GM10847 (cell line): ENCODE measurements around the gene DIAPH2.

Experiments
- POLR2A ChIP-seq: IDR thresholded peaks from 2 replicates; pipeline ENCODE4 v1.6.1; 2011; ENCODE audit not compliant: insufficient read length; ENCODE audit errors: extremely low read depth

Gene DIAPH2

GRCh38 chrX:97369947-97370346, 685.3 kb downstream of the DIAPH2 start:
- TF ChIP-seq POLR2A: no peak

GRCh38 chrX:97372001-97372766, 687.5 kb downstream of the DIAPH2 start:
- TF ChIP-seq POLR2A: no peak

GRCh38 chrX:97374266-97374665, 689.6 kb downstream of the DIAPH2 start:
- no peak for TF ChIP-seq POLR2A

GRCh38 chrX:97380200-97380599, 695.6 kb downstream of the DIAPH2 start:
- TF ChIP-seq POLR2A: no peak

- TF ChIP-seq POLR2A: no peak
These were observed 700.0 kb downstream of the DIAPH2 start for GRCh38 chrX:97384685-97385084.

GRCh38 chrX:97387004-97387403, 702.4 kb downstream of the DIAPH2 start:
- TF ChIP-seq POLR2A: no peak

GRCh38 chrX:97389761-97390192, 705.1 kb downstream of the DIAPH2 start:
- no peak for TF ChIP-seq POLR2A

- TF ChIP-seq POLR2A: no peak
These were observed 712.7 kb downstream of the DIAPH2 start for GRCh38 chrX:97397371-97397770.

GRCh38 chrX:97398030-97398551, 713.4 kb downstream of the DIAPH2 start:
- no peak for TF ChIP-seq POLR2A

GRCh38 chrX:97399400-97399799, 714.8 kb downstream of the DIAPH2 start:
- TF ChIP-seq POLR2A: no peak

GRCh38 chrX:97400492-97400891, 715.9 kb downstream of the DIAPH2 start:
- no peak for TF ChIP-seq POLR2A

- TF ChIP-seq POLR2A: no peak
These were observed 716.5 kb downstream of the DIAPH2 start for GRCh38 chrX:97401154-97401553.

GRCh38 chrX:97401586-97402136, 717.0 kb downstream of the DIAPH2 start:
- no peak for TF ChIP-seq POLR2A

GRCh38 chrX:97402333-97402732, 717.7 kb downstream of the DIAPH2 start:
- TF ChIP-seq POLR2A: no peak

- TF ChIP-seq POLR2A: no peak
These were observed 718.3 kb downstream of the DIAPH2 start for GRCh38 chrX:97402903-97403302.

- no peak for TF ChIP-seq POLR2A
These were observed 720.5 kb downstream of the DIAPH2 start for GRCh38 chrX:97405031-97405660.

GRCh38 chrX:97416461-97416860, 731.8 kb downstream of the DIAPH2 start:
- no peak for TF ChIP-seq POLR2A

- TF ChIP-seq POLR2A: no peak
These were observed 744.5 kb downstream of the DIAPH2 start for GRCh38 chrX:97429101-97429500.
